ENCODE results near the gene SMNDC1.

The SMNDC1 gene

GRCh38 chr10:110348336-110348735 lies 43.6 kb upstream of the SMNDC1 start:
- H3K36me3 ChIP-seq (ENCODE audit: low read length), result no peaks in the 10 kb centered on the region
- TF ChIP-seq EZH2phosphoT487 (conservative IDR thresholded peaks at IDR 0.05; ENCODE audit: low read length), result no peak
- TF ChIP-seq CTCF (IDR thresholded peaks at IDR 0.05; ENCODE audit: insufficient read depth, low read length, poor library complexity, severe bottlenecking), result no peak

GRCh38 chr10:110346914-110347313 lies 42.2 kb upstream of the SMNDC1 start:
- Histone ChIP-seq H3K4me2 (ENCODE audit: low read depth, low read length, poor library complexity, severe bottlenecking) (no peak overlapping the region), H3K9me3 (ENCODE audit: insufficient read depth, low read length) (no peaks in the 10 kb centered on the region), H3K9me2 (replicated peaks; ENCODE audit: insufficient read depth, low read length) (no peaks in the 10 kb centered on the region), H3K27ac (ENCODE audit: low read depth, low read length) (no peak overlapping the region), H3K9ac (ENCODE audit: low read length) (no peak overlapping the region), H4K20me1 (ENCODE audit: low read depth, low read length) (no peaks in the 10 kb centered on the region), H3K4me3 (ENCODE audit: insufficient read depth, low read length, poor library complexity, severe bottlenecking) (no peak overlapping the region), H3F3A (ENCODE audit: insufficient read depth) (no peaks in the 10 kb centered on the region), H2AFZ (ENCODE audit: low read depth, low read length, severe bottlenecking) (no peak overlapping the region), H3K27me3 (ENCODE audit: low read length) (no peaks in the 10 kb centered on the region), H3K36me3 (ENCODE audit: low read length) (no peaks in the 10 kb centered on the region), H3K79me2 (ENCODE audit: insufficient read depth, low read length) (no peaks in the 10 kb centered on the region)
- TF ChIP-seq CTCF (IDR thresholded peaks at IDR 0.05; ENCODE audit: insufficient read depth, low read length, poor library complexity, severe bottlenecking) (no peak), EZH2phosphoT487 (conservative IDR thresholded peaks at IDR 0.05; ENCODE audit: low read length) (no peak)

More at GRCh38 chr10:110348336-110348735, 43.6 kb upstream of the SMNDC1 start:
- Histone ChIP-seq H2AFZ (ENCODE audit: low read depth, low read length, severe bottlenecking) (no peak overlapping the region), H3K4me3 (ENCODE audit: insufficient read depth, low read length, poor library complexity, severe bottlenecking) (no peak overlapping the region), H3K9me2 (replicated peaks; ENCODE audit: insufficient read depth, low read length) (no peaks in the 10 kb centered on the region), H3K9ac (ENCODE audit: low read length) (no peak overlapping the region), H3K27ac (ENCODE audit: low read depth, low read length) (no peak overlapping the region), H3K9me3 (ENCODE audit: insufficient read depth, low read length) (no peaks in the 10 kb centered on the region), H3K4me2 (ENCODE audit: low read depth, low read length, poor library complexity, severe bottlenecking) (no peak overlapping the region), H3F3A (ENCODE audit: insufficient read depth) (no peaks in the 10 kb centered on the region), H4K20me1 (ENCODE audit: low read depth, low read length) (no peaks in the 10 kb centered on the region), H3K79me2 (ENCODE audit: insufficient read depth, low read length) (no peaks in the 10 kb centered on the region), H3K27me3 (ENCODE audit: low read length) (no peaks in the 10 kb centered on the region)

- no peak overlapping the region for H3K9ac ChIP-seq (ENCODE audit: low read length)
- H3K27me3 ChIP-seq (ENCODE audit: low read length), result no peaks in the 10 kb centered on the region
- no peaks in the 10 kb centered on the region for H3K79me2 ChIP-seq (ENCODE audit: insufficient read depth, low read length)
- no peak overlapping the region for H3K4me3 ChIP-seq (ENCODE audit: insufficient read depth, low read length, poor library complexity, severe bottlenecking)
- no peak for TF ChIP-seq CTCF (IDR thresholded peaks at IDR 0.05; ENCODE audit: insufficient read depth, low read length, poor library complexity, severe bottlenecking)
- TF ChIP-seq EZH2phosphoT487 (conservative IDR thresholded peaks at IDR 0.05; ENCODE audit: low read length), result no peak
- H3K4me2 ChIP-seq (ENCODE audit: low read depth, low read length, poor library complexity, severe bottlenecking), result no peak overlapping the region
- no peak overlapping the region for H2AFZ ChIP-seq (ENCODE audit: low read depth, low read length, severe bottlenecking)
- H3K9me2 ChIP-seq (replicated peaks; ENCODE audit: insufficient read depth, low read length), result no peaks in the 10 kb centered on the region
- no peaks in the 10 kb centered on the region for H3F3A ChIP-seq (ENCODE audit: insufficient read depth)
- H4K20me1 ChIP-seq (ENCODE audit: low read depth, low read length), result no peaks in the 10 kb centered on the region
- H3K27ac ChIP-seq (ENCODE audit: low read depth, low read length), result no peak overlapping the region
- no peaks in the 10 kb centered on the region for H3K36me3 ChIP-seq (ENCODE audit: low read length)
- no peaks in the 10 kb centered on the region for H3K9me3 ChIP-seq (ENCODE audit: insufficient read depth, low read length)
Measured at GRCh38 chr10:110345286-110345685, 40.6 kb upstream of the SMNDC1 start.
